GM23338 (cell line): ENCODE results near the gene PAFAH2. TPM values are rescaled to one million over a fixed set of nuclear protein-coding genes. Genes with fewer than 3 reads are reported as not detected.

ENCODE experiments used
- ATAC-seq: fragments of 200-7000 bp; cut with Tn5 transposase; 3 replicates; pipeline ENCODE4 v1.9.1; 2020
- DNase-seq: peaks from one replicate; pipeline ENCODE4 v3.0.0-alpha.2; 2015; ENCODE audit warnings: low spot score
- H2AFZ ChIP-seq: fragments of 200-600 bp; sonication (generic); 2 replicates; pipeline ENCODE4 v1.8.0; 2016; ENCODE audit warnings: antibody characterized with exemption, mild to moderate bottlenecking, moderate library complexity
- H3F3A ChIP-seq: fragments of 200-600 bp; sonication (generic); replicated peaks from 2 replicates; pipeline ENCODE4 v1.8.0; 2017; ENCODE audit warnings: antibody characterized with exemption, mixed run types, low read depth
- H3K27ac ChIP-seq: fragments of 200-600 bp; sonication (generic); 2 replicates; pipeline ENCODE4 v1.6.1; 2016; ENCODE audit warnings: low read depth
- H3K27me3 ChIP-seq: fragments of 200-600 bp; sonication (generic); 2 replicates; pipeline ENCODE4 v1.8.0; 2016; ENCODE audit warnings: mild to moderate bottlenecking, mixed run types, moderate library complexity; ENCODE audit not compliant: insufficient read depth
- H3K36me3 ChIP-seq: fragments of 200-600 bp; sonication (generic); 2 replicates; pipeline ENCODE4 v1.8.0; 2016; ENCODE audit warnings: mild to moderate bottlenecking; ENCODE audit not compliant: insufficient read depth
- H3K4me1 ChIP-seq: fragments of 200-600 bp; sonication (generic); 2 replicates; pipeline ENCODE4 v1.8.0; 2016; ENCODE audit warnings: mild to moderate bottlenecking, moderate library complexity; ENCODE audit not compliant: insufficient read depth
- H3K4me2 ChIP-seq: fragments of 200-600 bp; sonication (generic); 2 replicates; pipeline ENCODE4 v1.7.1; 2017; ENCODE audit warnings: mixed run types
- H3K4me3 ChIP-seq: fragments of 200-600 bp; sonication (generic); 2 replicates; pipeline ENCODE4 v1.6.1; 2016; ENCODE audit warnings: mixed run types
- H3K79me2 ChIP-seq: fragments of 200-600 bp; sonication (generic); replicated peaks from 2 replicates; pipeline ENCODE4 v1.8.0; 2017; ENCODE audit warnings: mild to moderate bottlenecking; ENCODE audit not compliant: insufficient read depth
- H3K9me2 ChIP-seq: fragments of 200-600 bp; sonication (generic); 2 replicates; pipeline ENCODE4 v1.8.0; 2017; ENCODE audit not compliant: insufficient read depth
- H4K20me1 ChIP-seq: fragments of 200-600 bp; sonication (generic); replicated peaks from 2 replicates; pipeline ENCODE4 v1.8.0; 2017; ENCODE audit warnings: mild to moderate bottlenecking; ENCODE audit not compliant: insufficient read depth
- H3K27ac Mint-ChIP-seq: 2 replicates; pipeline ENCODE4 v1.8.0; 2020; ENCODE audit warnings: inconsistent platforms, mild to moderate bottlenecking, moderate library complexity, mixed read lengths
- H3K27me3 Mint-ChIP-seq: 3 replicates; pipeline ENCODE4 v1.8.0; 2022; ENCODE audit warnings: low read depth, mild to moderate bottlenecking, moderate library complexity, mixed read lengths, inconsistent platforms; ENCODE audit not compliant: insufficient read depth, poor library complexity
- H3K36me3 Mint-ChIP-seq: 3 replicates; pipeline ENCODE4 v1.8.0; 2021; ENCODE audit warnings: low read depth, mild to moderate bottlenecking, inconsistent platforms, moderate library complexity, mixed read lengths
- H3K4me1 Mint-ChIP-seq: 3 replicates; pipeline ENCODE4 v1.8.0; 2020; ENCODE audit warnings: mild to moderate bottlenecking, inconsistent platforms, mixed read lengths
- H3K4me3 Mint-ChIP-seq: 3 replicates; pipeline ENCODE4 v1.8.0; 2021; ENCODE audit warnings: moderate library complexity, mild to moderate bottlenecking, inconsistent platforms, mixed read lengths
- H3K9me3 Mint-ChIP-seq: 3 replicates; pipeline ENCODE4 v1.8.0; 2020; ENCODE audit warnings: moderate library complexity, mild to moderate bottlenecking, inconsistent platforms, mixed read lengths
- ETS1 ChIP-seq: IDR thresholded peaks from 2 replicates; pipeline ENCODE4 v1.6.1; 2016; ENCODE audit warnings: antibody characterized with exemption
- EZH2 ChIP-seq: fragments of 200-600 bp; sonication (generic); IDR thresholded peaks from one replicate; pipeline ENCODE4 v1.8.0; 2017; ENCODE audit warnings: antibody characterized with exemption, mild to moderate bottlenecking, low read depth; ENCODE audit not compliant: unreplicated experiment
- EZH2phosphoT487 ChIP-seq: fragments of 200-600 bp; sonication (generic); IDR thresholded peaks from one replicate; pipeline ENCODE4 v1.8.1; 2018; ENCODE audit warnings: antibody characterized with exemption; ENCODE audit not compliant: unreplicated experiment
- JUNB ChIP-seq: IDR thresholded peaks from one replicate; pipeline ENCODE4 v1.6.1; 2016; ENCODE audit warnings: antibody characterized with exemption; ENCODE audit not compliant: unreplicated experiment
- NANOG ChIP-seq: IDR thresholded peaks from 2 replicates; pipeline ENCODE4 v1.6.1; 2016; ENCODE audit warnings: antibody characterized with exemption, borderline replicate concordance
- POLR2AphosphoS5 ChIP-seq: IDR thresholded peaks from 2 replicates; pipeline ENCODE4 v1.6.1; 2016; ENCODE audit warnings: antibody characterized with exemption, low read depth
- REST ChIP-seq: IDR thresholded peaks from one replicate; pipeline ENCODE4 v1.6.1; 2018; ENCODE audit warnings: antibody characterized with exemption; ENCODE audit not compliant: unreplicated experiment
- STAT1 ChIP-seq: IDR thresholded peaks from one replicate; pipeline ENCODE4 v1.6.1; 2016; ENCODE audit warnings: antibody characterized with exemption; ENCODE audit not compliant: unreplicated experiment
- ZNF114 ChIP-seq: fragments of 250-450 bp; sonication (Bioruptor Pico); IDR thresholded peaks from 2 replicates; pipeline ENCODE4 v1.5.0; 2020; ENCODE audit warnings: mild to moderate bottlenecking, moderate library complexity
- ZNF331 ChIP-seq: fragments of 250-450 bp; sonication (Bioruptor Pico); IDR thresholded peaks from 2 replicates; pipeline ENCODE4 v1.5.0; 2020; ENCODE audit warnings: low read depth, mild to moderate bottlenecking, moderate library complexity
- ZNF462 ChIP-seq: fragments of 250-450 bp; sonication (Bioruptor Pico); IDR thresholded peaks from 2 replicates; pipeline ENCODE4 v1.5.0; 2020; ENCODE audit warnings: mild to moderate bottlenecking, moderate library complexity
- polyA plus RNA-seq: library from polyadenylated mRNA; unstranded; fragments of >200 nt; fragmentation: Nextera tagmentation; extraction: Ambion mirVana; gene quantifications from 2 replicates; pipeline ENCODE4 v1.2.1, GENCODE V29; 2016
- total RNA-seq: library from RNA; depleted of rRNA; stranded (reverse); fragments of >200 nt; shearing (Covaris generic); gene quantifications from 2 replicates; pipeline ENCODE4 v1.2.3, GENCODE V29; 2014

The PAFAH2 gene
- total and polyA plus RNA-seq, 2 experiments from 2014 or later: 5.7 to 10.3 TPM

- Histone ChIP-seq H3K27ac (no peak overlapping the region), H3K36me3 (peaks cover 23% of the 10 kb centered on the region; the same call in 1 of the 2 replicates), H3K4me1 (no peaks in the 10 kb centered on the region), H3F3A (no peaks in the 10 kb centered on the region), H3K27me3 (no peaks in the 10 kb centered on the region), H3K79me2 (no peaks in the 10 kb centered on the region), H3K9me2 (no peaks in the 10 kb centered on the region), H2AFZ (no peak overlapping the region), H4K20me1 (no peaks in the 10 kb centered on the region), H3K4me2 (no peak overlapping the region), H3K4me3 (no peak overlapping the region)
- H3K36me3 Mint-ChIP-seq: peaks cover 38% of the 10 kb centered on the region
- DNase-seq (no peak), ATAC-seq (no peak)
- H3K4me1 Mint-ChIP-seq: no peaks in the 10 kb centered on the region
- TF ChIP-seq ZNF331 (CRISPR knock-in tag) (no peak), NANOG (no peak), EZH2 (no peak), REST (no peak), POLR2AphosphoS5 (no peak), ETS1 (no peak), ZNF462 (CRISPR knock-in tag) (no peak), EZH2phosphoT487 (no peak), JUNB (no peak), STAT1 (no peak), ZNF114 (CRISPR knock-in tag) (no peak)
- no peak overlapping the region for H3K4me3 Mint-ChIP-seq
- H3K27me3 Mint-ChIP-seq: peaks cover 3% of the 10 kb centered on the region
- H3K27ac Mint-ChIP-seq: no peak overlapping the region
- no peaks in the 10 kb centered on the region for H3K9me3 Mint-ChIP-seq
Observed at GRCh38 chr1:25978403-25978802, 19.5 kb downstream of the PAFAH2 start.
